ENCODE data around the gene POLH.
"Not testable (repeated sequence)": the region's sequence is repeated elsewhere in the genome, so short reads cannot be mapped to it uniquely, and the experiment has no call there.

The POLH gene

DNA sequence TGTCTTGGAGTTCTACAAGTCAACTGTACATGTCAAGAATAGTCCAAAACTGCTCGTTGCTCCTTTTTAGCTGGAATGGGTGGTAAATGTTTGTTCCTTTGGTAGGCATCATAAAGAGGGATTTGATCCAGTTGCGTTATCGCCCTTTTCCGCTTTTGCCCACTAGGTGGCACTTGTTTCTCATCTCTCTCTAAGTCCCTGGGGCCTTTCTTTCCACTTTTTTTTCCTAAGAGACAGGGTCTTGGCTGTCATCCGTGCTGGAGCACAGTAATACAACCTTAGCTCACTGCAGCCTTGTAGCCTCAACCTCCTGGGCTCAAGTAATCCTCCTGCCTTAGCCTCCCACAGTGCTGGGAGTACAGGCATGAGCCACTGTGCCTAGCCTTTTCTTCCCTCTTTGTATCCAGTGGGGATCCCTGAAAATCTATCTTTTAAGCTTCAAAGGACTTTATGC lies 32.4 kb downstream of the POLH start:
- DNase-seq = peak; percentile 55 to 82

DNA sequence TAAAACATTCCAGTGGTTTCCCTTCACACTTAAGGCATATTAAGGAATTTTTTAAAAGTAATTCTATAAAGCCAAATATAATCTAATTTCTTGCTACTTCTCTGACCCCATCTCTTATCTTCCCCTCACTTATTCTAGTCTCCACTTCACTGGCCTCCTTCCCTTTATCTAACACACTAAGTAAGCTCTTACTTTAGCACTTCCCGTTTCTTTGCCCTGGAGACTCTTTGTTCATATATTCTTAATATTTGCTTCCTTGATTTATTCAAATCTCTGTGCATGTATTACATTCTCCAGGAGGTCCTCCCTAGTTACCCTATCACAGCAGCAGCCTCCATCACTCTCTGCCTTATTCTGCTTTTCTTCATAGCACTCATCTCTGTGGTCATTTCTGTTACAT lies 32.8 kb downstream of the POLH start:
- no peak for DNase-seq

DNA sequence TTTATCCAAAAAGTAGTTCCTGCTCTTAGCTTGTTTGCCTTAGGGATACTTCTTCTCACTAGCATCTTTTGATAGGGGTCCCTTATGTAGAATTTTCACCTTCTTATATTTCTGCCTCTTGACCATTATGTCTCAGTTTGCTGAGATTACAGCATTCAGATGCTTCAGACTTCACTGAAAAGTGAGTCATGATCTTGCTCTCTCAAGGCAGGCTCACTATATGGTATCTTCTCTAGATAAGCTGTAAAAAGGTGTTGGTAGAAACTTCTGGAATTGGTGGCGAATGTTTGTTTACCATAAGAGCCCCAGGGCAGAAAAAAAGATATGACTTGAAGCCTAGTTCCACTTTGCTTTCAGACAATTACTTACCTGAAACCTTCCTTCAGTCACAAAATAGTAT lies 33.4 kb downstream of the POLH start:
- no peak for DNase-seq

- no peak for DNase-seq
Observed at GRCh38 chr6:43610431-43610830, 34.4 kb downstream of the POLH start.

- DNase-seq = no peak
Observed at GRCh38 chr6:43613721-43614395, 37.9 kb downstream of the POLH start.

- DNase-seq = no peak
Observed at GRCh38 chr6:43614396-43614730, 38.4 kb downstream of the POLH start.

- DNase-seq = no peak
Observed at GRCh38 chr6:43616725-43617472, 40.9 kb downstream of the POLH start.

DNA sequence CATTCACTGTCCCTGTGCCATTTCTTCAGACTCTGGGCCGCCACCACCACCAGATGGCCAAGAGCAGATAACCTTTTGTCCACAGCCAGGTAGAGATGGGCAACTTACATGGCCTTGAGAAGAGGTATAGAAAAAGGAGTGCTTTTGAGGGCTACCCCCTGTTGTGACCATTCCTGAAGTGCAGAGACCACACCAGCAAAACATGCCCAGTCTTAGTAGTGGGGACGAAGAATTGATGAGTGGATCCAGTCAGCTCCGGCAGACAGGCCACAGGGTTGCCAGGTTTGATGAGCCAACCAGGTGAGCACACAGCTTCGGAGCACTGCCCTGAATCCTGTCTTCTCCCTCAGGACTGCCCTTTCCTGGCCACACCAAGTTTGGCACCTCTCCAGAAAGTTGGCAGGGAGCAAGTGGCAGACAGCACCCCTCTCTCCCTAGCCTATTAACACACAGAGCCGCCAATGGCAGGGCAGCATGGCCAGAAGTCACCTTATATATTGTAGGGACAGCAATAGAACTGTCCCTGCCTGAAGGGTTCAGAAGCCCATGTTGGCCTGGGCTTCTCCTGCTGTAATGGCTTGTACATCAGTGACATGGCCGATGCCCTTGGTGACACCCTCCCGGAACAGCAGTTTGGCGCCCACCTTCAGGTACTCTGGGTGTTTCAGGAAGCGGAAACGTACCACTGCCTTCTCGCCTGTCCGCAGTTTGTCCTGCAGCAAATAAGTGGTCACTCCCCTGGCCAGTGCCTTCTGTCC lies 45.3 kb downstream of the POLH start:
- no peak for DNase-seq

GRCh38 chr6:43621836-43622180 lies 45.8 kb downstream of the POLH start:
- DNase-seq = no peak

GRCh38 chr6:43622541-43622940 lies 46.6 kb downstream of the POLH start:
- DNase-seq = no peak

- no peak for DNase-seq
Observed at GRCh38 chr6:43623880-43624785, 48.1 kb downstream of the POLH start.

DNA sequence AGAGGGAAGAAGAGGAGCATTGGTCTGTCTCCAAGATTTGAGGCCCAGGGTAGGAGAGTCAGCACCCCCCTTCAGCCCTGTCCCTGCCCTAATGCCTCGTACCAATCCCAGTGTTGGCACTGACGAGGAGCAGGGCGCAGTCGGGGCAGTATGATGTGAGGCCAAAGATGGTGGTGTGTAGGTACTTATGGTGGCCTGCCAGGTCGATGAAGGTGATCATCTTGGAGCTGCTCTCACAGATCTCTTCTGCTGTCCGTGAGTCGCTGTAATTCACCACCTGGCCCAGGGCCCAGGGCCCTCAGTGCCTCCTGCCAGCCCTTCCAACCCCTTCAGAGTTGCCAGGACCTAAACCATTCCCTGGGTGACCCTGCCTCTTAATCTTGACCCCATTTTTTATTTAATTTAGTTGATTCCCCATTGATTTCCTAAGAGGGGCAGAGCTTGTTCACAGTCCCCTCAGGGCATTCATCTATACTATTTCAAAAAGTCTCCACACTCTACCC lies 48.9 kb downstream of the POLH start:
- DNase-seq = no peak

DNA sequence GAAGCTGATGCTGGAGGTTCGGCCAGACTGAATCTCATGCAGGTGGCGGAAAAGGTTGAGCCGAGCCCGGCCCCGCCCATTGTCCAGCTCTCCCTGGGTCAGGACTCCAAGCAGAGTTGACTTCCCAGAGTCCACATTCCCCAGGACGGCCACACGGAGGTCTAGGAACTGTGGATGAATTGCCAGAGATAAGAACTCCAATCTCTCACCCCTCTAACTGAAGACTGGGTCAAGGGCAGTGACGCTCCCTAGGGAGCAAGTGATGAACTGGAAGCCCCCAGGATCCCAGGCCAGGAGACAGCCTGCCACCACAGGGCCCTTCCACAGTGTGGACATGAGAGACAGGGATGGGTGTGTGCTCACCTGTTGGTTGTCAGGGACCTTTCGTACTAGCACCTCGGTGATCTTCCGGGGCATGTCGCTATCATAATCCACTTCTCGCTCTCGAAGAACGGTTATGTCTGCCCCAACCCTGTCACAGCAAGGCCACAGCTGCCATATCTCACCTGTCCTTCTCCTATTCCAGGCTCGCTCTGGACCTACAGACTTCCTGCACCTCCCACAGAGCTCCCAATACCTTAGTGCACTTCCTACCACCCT lies 49.5 kb downstream of the POLH start:
- DNase-seq = no peak

DNA sequence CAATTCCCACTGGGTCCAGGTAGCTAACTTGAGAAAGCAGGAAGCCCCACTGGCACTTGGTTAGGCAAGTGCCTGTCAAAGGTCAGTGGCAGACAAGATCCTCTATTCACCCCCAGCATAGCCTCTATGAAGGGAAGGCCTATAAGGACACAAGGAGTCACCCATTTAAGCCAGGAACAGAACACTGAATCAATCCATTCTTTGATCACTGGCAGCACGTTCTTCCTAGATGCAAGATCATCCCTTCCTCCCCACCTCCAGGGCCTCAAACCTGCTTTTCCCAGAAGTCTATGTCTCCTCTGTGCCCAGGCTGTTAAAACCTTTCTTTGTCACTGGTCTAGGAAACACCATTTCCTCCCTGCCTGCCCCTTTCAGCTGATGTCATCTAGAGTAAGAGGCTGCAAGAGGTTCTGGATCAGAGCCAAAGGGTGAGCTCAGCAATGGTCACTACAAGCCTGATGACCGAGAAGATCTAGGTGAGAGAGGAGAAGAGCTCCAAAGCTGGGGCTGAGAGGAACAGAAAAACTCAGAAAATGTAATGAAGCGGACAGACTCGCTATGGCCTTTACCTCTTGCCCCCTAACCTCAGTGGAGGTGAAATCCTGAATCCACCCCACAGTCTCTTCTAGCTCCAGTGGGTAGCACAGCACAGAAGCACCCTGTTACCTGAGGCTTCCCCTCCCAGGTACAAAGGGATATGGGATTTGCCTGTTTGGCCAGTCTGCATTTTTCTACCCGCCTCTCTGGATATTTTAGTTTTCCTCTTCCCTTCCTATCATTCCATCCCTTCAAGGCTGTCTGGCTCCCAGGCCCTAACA lies 51.2 kb downstream of the POLH start:
- DNase-seq = no peak

DNA sequence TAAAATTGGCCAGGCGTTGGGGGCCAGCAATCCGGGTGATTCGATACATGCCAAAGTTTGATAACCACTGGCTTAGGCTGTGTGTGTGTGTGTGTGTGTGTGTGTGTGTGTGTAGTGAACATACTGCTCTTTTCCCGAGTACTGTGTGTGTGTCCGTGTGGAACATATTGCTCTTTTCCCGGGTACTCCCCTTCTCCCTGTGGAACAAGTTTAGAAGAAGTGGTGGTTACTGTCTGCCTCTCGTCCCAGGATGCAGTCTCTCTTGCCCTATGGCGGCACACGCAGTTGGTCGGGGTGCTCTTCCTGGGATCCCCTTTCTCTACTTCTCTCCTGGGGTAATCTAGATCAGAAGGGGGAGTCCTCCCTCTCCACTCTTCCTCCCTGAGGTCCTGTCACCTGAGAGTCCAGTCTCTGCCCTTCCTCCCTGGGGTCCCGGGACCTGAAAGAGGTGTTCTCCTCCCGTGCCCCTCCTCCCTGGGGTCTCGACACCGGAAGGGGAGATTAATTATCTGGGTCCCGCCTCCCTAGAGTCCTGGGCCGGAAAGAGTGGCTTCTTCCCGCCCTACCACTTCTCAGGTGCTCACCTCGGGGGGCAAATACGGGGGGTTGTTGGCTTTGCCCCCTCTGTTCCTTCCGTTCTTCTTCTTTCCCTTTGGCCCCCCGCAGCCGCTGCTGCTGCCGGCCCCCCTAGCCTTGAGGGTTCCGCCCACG lies 52.6 kb downstream of the POLH start:
- peak; percentile 26 to 63 for DNase-seq

GRCh38 chr6:43629104-43629504 lies 53.1 kb downstream of the POLH start, which contains the start of gene GTPBP2:
Gene GTPBP2, minus strand, starts transcription at chr6:43629264. Its CDS starts 102 bp downstream, at chr6:43629162.
- peak; percentile 95 to 99 for DNase-seq

- peak; percentile 93 to 99 for DNase-seq
Observed at GRCh38 chr6:43629505-43630300, 53.7 kb downstream of the POLH start.

- DNase-seq = no peak
Observed at GRCh38 chr6:43630980-43631619, 55.1 kb downstream of the POLH start.

- DNase-seq = not testable (repeated sequence)
Observed at GRCh38 chr6:43633002-43633401, 57.0 kb downstream of the POLH start.
